Measurements from ENCODE around the gene SRSF8. TPM values are rescaled to one million over a fixed set of nuclear protein-coding genes. Genes with fewer than 3 reads are reported as not detected.

The SRSF8 gene
- total RNA-seq, 2 donors from 2014 or later, result 29.4 to 44.3 TPM

DNA sequence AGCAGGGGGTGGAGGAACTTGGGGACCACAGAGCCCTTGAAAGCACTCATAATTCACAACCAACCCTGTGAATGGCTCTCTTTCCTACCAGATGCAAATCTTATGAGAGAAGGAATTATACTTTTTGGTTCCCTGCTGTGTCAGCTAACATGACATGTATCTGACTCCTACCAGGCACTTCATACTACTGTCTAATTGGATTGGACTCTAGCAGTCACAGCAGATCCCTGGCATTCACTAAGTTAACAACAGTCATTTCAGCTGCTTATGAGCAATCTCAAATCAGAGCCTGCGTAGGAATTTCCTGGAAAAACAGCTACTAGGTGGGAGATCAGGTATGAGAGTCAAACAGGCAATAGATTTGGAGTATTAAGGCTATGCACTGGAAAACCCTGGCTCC is 11.8 kb downstream of the SRSF8 start:
- Mint-ChIP-seq H3K27me3 (peaks cover 0 to 8% of the 10 kb centered on the region in 2 donors), H3K4me3 (no peak overlapping the region), H3K27ac (no peak overlapping the region), H3K36me3 (no peaks in the 10 kb centered on the region), H3K9me3 (no peaks in the 10 kb centered on the region), H3K4me1 (ENCODE audit: low read depth in 2 of 2) (peaks cover 0 to 4% of the 10 kb centered on the region in 2 donors)
- ATAC-seq (no peak), DNase-seq (ENCODE audit: low spot score) (no peak)

DNA sequence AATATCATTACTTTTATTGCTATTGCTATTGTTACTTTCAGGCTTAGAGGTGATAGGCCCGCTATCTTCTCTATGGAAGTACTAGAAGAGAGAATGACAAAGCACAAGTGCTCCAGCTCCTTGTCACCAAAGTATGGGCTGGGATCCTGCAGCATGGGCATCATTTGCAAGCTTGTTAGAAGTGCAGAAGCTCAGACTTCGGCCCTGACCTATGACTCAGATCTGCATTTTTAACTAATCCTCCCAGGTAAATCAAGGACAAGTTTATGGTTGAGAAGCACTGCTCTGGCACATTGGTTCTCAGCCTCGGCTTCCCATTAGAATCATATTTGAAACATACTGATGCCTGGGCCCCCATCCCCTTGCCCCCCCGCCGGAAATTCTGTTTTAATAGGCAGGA is 14.3 kb downstream of the SRSF8 start:
- peaks cover 7 to 10% of the 10 kb centered on the region in 2 donors for H3K4me1 Mint-ChIP-seq (ENCODE audit: low read depth in 2 of 2)
- no peak for DNase-seq (ENCODE audit: low spot score)
- no peak overlapping the region for H3K4me3 Mint-ChIP-seq
- H3K9me3 Mint-ChIP-seq, result no peaks in the 10 kb centered on the region
- H3K27ac Mint-ChIP-seq, result no peak overlapping the region
- H3K27me3 Mint-ChIP-seq, result peaks cover 0 to 10% of the 10 kb centered on the region in 2 donors
- H3K36me3 Mint-ChIP-seq, result no peaks in the 10 kb centered on the region
- ATAC-seq, result no peak

DNA sequence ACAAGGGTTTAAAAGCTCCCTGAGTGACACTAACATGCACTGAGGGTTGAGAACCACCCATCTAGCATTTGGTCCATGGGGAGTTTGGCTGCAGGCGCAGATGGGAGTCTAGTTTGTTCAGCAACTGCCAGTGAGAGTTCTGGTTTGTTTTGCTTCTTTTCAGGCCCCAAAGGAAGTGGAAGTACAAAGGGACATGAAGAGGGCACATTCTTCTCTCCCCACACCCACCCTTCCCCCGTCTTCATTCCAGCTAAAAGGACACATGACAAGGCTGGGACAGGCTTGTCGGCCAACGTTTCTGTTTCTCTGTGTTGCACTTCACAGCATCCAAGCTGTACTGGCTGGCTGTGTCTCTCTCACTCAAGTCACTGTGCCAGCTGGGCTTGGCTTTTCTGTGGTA is 14.7 kb downstream of the SRSF8 start:
- Mint-ChIP-seq H3K9me3 (no peaks in the 10 kb centered on the region), H3K4me1 (ENCODE audit: low read depth in 2 of 2) (peaks cover 6 to 10% of the 10 kb centered on the region in 2 donors), H3K36me3 (no peaks in the 10 kb centered on the region), H3K27ac (no peak overlapping the region), H3K4me3 (no peak overlapping the region), H3K27me3 (peaks cover 0 to 10% of the 10 kb centered on the region in 2 donors)
- DNase-seq (ENCODE audit: low spot score) (no peak), ATAC-seq (no peak)

DNA sequence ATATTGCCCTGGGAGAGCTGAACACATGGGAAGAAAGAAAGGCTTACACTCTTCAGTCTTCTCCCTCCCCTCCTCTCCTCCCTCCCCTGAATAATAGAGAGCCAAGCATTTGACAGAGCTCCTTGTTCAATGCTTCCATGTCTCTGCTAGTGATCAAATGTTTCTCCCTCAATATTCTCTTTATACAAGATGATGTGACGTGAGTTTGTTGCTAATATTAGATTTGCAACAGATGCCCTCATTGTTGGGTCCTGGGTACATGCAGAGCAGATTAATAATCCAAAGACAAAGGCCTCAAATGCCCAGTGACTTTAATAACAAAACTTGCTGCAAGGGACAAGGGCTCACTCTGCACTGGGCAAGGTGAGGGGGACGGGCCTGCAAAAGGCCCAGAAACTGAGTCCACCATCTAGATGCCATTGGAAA is 15.9 kb downstream of the SRSF8 start:
- Mint-ChIP-seq H3K4me3 (no peak overlapping the region), H3K27ac (no peak overlapping the region), H3K36me3 (no peaks in the 10 kb centered on the region), H3K27me3 (peaks cover 0 to 10% of the 10 kb centered on the region in 2 donors), H3K4me1 (ENCODE audit: low read depth in 2 of 2) (peaks cover 3 to 10% of the 10 kb centered on the region in 2 donors), H3K9me3 (no peaks in the 10 kb centered on the region)
- ATAC-seq (no peak), DNase-seq (ENCODE audit: low spot score) (no peak)

DNA sequence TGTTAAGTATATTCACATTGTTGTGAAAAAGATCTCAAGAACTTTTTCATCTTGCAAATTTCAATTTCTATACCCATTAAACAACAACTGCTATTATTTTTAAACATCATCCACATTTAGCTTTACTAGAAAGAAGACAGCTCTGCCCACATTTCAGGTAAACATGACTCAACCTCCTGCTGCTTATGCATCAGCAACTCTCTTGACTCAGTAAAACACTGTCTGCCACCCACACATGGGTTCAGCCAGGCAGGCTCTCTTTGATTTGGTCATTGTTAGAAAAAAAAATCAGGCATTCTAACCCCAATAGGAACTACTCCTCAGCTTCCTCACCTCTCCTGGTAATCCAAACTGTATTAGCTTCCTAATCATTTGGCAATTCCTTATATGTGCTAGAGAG is 17.8 kb downstream of the SRSF8 start:
- H3K4me3 Mint-ChIP-seq, result no peak overlapping the region
- ATAC-seq, result peak in 1 of 2 donors; percentile 52
- no peaks in the 10 kb centered on the region for H3K36me3 Mint-ChIP-seq
- H3K9me3 Mint-ChIP-seq, result peaks cover 3% of the 10 kb centered on the region
- no peak for DNase-seq (ENCODE audit: low spot score)
- H3K4me1 Mint-ChIP-seq (ENCODE audit: low read depth in 2 of 2), result peaks cover 13 to 21% of the 10 kb centered on the region in 2 donors
- H3K27ac Mint-ChIP-seq, result peak overlapping the region in 1 of 2 donors; percentile 13
- peaks cover 0 to 5% of the 10 kb centered on the region in 2 donors for H3K27me3 Mint-ChIP-seq

DNA sequence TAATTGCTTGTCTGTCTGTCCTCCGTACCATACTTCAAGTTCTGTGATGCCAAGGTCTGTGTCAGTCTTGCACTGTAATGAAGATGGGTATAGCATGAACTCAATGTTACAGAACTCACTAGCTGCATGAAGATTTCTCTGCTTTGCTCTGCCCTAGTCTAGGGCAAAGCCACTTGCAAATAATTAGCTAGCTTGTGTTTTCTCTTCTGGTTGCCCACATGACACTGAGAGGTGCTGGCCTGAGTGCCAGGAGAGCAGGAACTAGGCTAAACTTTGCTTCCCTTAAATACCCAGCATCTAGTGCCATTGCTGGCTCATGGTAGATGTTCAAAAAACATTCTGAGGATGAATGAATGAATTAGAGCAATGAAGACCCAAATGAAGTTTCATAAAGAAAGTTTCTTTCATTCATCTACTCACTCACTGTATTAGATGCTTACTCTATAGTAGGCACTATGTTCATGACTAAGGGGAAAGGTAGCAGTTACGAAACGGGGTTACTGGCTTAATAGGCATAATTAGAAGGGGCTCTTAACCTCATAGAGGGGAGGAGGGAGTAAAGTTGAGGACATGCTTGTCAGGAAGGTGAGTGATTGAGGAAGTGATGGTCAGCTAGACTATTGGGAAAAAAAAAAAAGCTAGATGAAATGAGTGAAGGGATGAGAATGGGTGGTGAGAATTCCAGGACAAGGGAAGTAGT is 18.5 kb downstream of the SRSF8 start:
- DNase-seq (ENCODE audit: low spot score), result no peak
- peaks cover 0 to 5% of the 10 kb centered on the region in 2 donors for H3K27me3 Mint-ChIP-seq
- H3K4me3 Mint-ChIP-seq, result no peak overlapping the region
- H3K36me3 Mint-ChIP-seq, result no peaks in the 10 kb centered on the region
- peaks cover 3% of the 10 kb centered on the region for H3K9me3 Mint-ChIP-seq
- no peak for ATAC-seq
- no peak overlapping the region for H3K27ac Mint-ChIP-seq
- H3K4me1 Mint-ChIP-seq (ENCODE audit: low read depth in 2 of 2), result peaks cover 15 to 22% of the 10 kb centered on the region in 2 donors

DNA sequence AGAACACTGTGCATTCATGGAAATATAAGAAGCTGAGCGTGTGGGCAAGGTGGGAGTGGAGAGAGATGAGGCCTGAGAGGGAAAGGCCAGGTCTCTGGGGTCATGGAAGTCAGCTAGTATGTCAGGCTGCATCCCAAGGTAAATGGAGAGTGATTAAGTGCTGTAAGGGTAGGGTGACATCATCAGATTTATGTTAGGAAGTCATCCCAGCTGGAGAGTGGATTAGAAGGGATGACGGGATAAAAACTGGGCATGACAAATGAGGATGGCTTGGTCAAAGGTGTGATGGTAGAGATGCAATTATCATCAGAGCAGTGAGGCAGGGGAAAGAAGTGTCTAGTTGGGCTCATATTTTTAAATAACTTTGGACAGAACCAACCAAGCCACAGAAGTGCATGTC is 19.4 kb downstream of the SRSF8 start:
- no peak for ATAC-seq
- H3K9me3 Mint-ChIP-seq, result peaks cover 3% of the 10 kb centered on the region
- peaks cover 24 to 30% of the 10 kb centered on the region in 2 donors for H3K4me1 Mint-ChIP-seq (ENCODE audit: low read depth in 2 of 2)
- DNase-seq (ENCODE audit: low spot score), result no peak
- peak overlapping the region in 1 of 2 donors; percentile 13 for H3K27ac Mint-ChIP-seq
- H3K4me3 Mint-ChIP-seq, result no peak overlapping the region
- no peaks in the 10 kb centered on the region for H3K36me3 Mint-ChIP-seq
- H3K27me3 Mint-ChIP-seq, result peaks cover 0 to 5% of the 10 kb centered on the region in 2 donors

DNA sequence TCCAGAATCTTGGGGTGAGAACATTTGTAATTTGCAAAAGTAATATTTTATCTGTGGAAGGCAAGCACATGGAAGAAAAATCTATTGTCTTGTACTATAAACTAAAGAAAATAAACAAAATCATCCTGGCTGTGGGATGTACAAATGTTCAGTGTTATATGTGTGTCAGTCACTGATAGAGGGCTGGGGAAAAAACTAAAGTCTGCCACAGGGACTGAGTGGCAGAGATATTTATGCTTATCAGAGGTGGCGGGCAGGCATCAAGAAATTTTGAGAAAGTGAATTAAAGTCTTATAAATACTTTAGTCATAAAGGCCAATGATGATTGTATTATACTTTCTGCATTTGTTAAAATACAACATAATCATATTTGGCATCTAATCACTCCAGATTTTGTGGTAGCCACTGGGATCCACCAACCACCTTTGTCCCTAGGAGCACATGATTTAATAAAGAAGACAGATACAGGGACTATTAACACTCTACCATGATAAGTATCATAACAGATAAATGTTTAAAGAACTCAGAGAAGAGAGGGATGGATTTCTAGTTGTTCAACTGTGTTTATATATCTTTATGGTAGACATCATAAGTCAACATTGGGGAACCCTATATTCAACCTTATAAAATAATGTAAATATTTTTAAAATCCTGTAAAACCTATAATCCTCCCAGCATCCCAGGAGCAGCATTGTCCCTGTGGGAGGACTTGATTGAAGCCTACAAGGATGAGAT is 20.3 kb downstream of the SRSF8 start:
- no peak for ATAC-seq
- Mint-ChIP-seq H3K27me3 (peaks cover 0 to 5% of the 10 kb centered on the region in 2 donors), H3K4me1 (ENCODE audit: low read depth in 2 of 2) (peaks cover 32 to 38% of the 10 kb centered on the region in 2 donors), H3K27ac (no peak overlapping the region), H3K4me3 (no peak overlapping the region), H3K9me3 (peaks cover 3% of the 10 kb centered on the region), H3K36me3 (no peaks in the 10 kb centered on the region)
- DNase-seq (ENCODE audit: low spot score), result no peak

DNA sequence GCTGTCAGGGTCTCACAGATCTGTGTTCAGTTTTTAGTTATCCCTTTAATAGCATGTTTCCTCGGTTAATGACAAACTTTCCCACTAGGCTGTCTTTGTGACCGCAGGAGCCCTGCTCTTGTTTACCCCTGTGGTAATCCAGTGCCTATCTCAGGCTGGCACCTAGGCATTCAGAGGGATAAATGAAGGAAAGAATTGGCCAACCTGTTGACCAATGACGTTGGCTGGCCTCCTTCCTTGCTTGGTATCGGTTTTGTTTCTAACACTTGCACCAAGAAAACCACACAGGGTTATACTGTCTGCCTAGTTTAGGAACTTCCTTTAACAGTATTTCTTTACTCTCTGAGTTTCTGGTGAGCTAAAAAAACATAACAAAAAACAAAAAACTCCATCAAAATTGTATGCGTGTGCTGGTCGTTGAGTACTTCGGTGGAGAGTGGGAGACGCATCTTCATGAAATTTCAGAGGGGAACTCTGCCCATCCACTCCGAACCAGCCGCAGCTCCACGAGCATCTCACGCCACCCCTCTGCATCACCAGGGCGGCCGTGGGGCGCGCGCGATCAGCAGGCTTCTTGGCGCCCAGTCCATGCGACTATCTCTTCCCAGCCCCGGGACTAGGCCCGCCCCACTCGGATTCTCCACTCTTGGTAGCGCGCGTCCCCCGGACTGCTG is 22.4 kb downstream of the SRSF8 start:
- H3K27ac Mint-ChIP-seq, result peak overlapping the region; percentile 89 to 94
- DNase-seq (ENCODE audit: low spot score) (no peak), ATAC-seq (peak; percentile 59 to 67)
- no peaks in the 10 kb centered on the region for H3K36me3 Mint-ChIP-seq
- H3K9me3 Mint-ChIP-seq, result peaks cover 3% of the 10 kb centered on the region
- peaks cover 0 to 2% of the 10 kb centered on the region in 2 donors for H3K27me3 Mint-ChIP-seq
- peaks cover 45 to 53% of the 10 kb centered on the region in 2 donors for H3K4me1 Mint-ChIP-seq (ENCODE audit: low read depth in 2 of 2)
- peak overlapping the region; percentile 90 for H3K4me3 Mint-ChIP-seq

DNA sequence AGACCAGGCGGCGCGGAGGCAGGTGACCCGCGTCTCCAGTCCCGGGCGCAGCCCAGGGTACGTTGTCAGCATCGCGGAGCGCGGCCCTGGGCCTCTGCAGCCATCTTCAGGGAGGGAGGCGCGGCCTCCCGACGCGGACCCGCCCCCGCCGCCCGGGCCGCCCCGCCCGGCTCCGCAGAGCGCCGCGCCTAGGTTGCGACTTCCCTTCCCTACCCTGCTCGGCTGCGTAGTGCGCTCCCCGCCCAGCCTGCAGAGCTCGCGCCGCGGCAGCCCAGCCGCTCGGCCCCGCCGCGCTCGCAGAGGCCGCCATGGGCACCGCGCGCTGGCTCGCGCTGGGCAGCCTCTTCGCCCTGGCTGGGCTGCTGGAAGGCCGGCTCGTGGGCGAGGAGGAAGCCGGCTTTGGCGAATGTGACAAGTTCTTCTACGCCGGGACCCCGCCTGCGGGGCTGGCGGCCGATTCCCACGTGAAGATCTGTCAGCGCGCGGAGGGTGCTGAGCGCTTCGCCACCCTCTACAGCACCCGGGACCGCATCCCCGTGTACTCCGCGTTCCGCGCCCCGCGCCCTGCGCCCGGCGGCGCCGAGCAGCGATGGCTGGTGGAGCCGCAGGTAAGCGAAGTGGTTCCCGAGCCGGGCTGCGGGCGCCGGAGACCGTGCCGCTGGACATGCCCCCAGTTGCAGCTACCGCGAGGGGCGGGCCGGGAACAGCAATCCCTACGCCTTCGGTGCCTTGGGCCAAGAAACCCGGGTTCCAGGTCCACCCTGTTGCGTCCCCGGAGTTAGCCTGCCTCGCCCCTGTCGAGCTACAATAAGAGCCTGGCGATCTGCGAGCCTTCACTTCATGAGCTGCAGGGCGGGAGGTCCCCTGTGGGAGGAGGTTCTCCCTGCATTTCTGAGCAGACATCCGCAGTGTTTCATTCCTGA is 23.2 kb downstream of the SRSF8 start, which contains the start of gene ENDOD1:
ENDOD1 (plus strand) TSS at position 227 of the 923 bp plus-strand sequence; CDS start at position 309, 82 bp downstream.
- Mint-ChIP-seq H3K9me3 (peaks cover 3% of the 10 kb centered on the region), H3K4me1 (ENCODE audit: low read depth in 2 of 2) (peaks cover 44 to 50% of the 10 kb centered on the region in 2 donors), H3K36me3 (no peaks in the 10 kb centered on the region), H3K27me3 (peaks cover 0 to 2% of the 10 kb centered on the region in 2 donors), H3K27ac (peak within 1 kb of the TSS; percentile 89 to 94), H3K4me3 (peak within 1 kb of the TSS; percentile 90)
- ATAC-seq, result peak; percentile 98 to 99
- DNase-seq (ENCODE audit: low spot score), result peak; percentile 90

DNA sequence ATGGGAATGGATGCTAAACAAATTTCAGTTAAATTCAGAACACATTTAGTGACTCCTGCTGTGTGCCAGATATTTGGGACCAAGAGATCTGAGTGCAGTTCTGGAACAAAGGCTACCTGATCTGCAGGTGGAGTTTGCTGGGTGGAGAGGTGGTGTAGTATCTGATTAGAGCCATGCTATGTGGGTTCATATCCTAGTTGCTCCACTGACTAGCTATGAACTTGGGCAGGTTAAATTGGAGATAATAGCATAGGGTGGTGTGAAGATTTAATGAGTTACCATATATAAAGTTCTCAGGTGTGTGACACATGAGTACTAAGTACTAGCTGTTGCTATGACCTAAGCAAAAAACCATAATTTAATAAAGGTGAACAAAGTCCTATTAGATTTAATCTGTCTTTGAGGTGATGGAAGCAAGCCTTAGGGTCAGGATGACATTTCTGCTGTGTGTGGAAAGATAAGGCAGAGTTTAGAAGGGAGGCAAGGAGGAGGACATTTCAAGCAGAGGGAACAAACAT is 25.0 kb downstream of the SRSF8 start:
- Mint-ChIP-seq H3K27me3 (no peaks in the 10 kb centered on the region), H3K27ac (peak overlapping the region in 1 of 2 donors; percentile 31), H3K4me1 (ENCODE audit: low read depth in 2 of 2) (peaks cover 46 to 53% of the 10 kb centered on the region in 2 donors), H3K4me3 (peak overlapping the region; percentile 83), H3K9me3 (peaks cover 3% of the 10 kb centered on the region), H3K36me3 (no peaks in the 10 kb centered on the region)
- ATAC-seq, result no peak
- DNase-seq (ENCODE audit: low spot score), result no peak

DNA sequence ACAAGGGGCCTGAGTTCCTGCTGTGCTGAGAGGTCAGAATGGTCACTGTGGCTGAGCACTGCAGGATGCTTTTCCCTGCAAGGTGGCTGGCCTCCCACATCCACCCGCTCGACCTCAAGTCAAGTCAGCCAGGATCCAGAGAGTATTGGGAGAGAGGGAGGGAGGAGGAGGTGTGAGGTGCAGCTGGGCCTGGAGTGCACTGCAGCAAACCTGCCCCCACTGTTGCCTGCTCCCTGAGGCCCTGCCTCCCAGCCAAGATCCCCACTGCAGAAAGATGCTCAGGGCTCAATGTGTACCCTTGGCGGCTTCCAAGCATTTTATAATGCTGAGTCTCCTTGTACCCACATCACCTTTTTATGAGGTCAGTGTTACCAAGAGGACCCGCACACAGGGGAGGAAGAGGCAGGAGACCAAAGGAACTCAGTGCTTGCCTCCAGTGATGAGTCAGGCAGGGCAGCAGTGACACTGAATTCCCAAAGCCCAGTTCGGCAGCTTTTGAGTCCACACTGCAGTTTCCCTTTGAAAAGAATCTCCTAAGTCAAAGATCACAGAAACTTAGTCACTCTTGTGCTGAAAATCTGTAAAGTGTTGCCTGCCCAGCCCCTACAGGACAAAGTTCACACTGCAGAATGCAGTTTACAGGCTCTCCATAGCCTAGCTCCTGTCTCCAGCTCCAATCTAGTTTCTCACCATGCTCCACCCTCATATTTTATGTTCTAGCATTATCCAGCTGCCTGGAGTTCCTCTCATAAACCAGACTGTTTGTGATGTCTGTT is 26.0 kb downstream of the SRSF8 start:
- peaks cover 52 to 60% of the 10 kb centered on the region in 2 donors for H3K4me1 Mint-ChIP-seq (ENCODE audit: low read depth in 2 of 2)
- DNase-seq (ENCODE audit: low spot score) (no peak), ATAC-seq (no peak)
- peaks cover 3% of the 10 kb centered on the region for H3K9me3 Mint-ChIP-seq
- no peaks in the 10 kb centered on the region for H3K36me3 Mint-ChIP-seq
- H3K27me3 Mint-ChIP-seq, result no peaks in the 10 kb centered on the region
- no peak overlapping the region for H3K4me3 Mint-ChIP-seq
- H3K27ac Mint-ChIP-seq, result peak overlapping the region; percentile 4 to 31

Data from natural killer cell treated with Interleukin-12 subunit alpha and Interleukin-12 subunit beta and Interleukin-15 and Interleukin-18, amount 100 ng/mL, for 72 hours (primary cell).